Measurements from ENCODE around the gene CACNA2D3.

- TF ChIP-seq CTCF (IDR thresholded peaks at IDR 0.05): no peak
- TF ChIP-seq EP300 (IDR thresholded peaks at IDR 0.05): no peak
These were observed 236.8 kb downstream of the CACNA2D3 start for GRCh38 chr3:54358969-54359694.

Measured in upper lobe of left lung (tissue), 4 donors.